ENCODE measurements around the gene CD248.
"Not testable (repeated sequence)": the region's sequence is repeated elsewhere in the genome, so short reads cannot be mapped to it uniquely, and the experiment has no call there.

DNA sequence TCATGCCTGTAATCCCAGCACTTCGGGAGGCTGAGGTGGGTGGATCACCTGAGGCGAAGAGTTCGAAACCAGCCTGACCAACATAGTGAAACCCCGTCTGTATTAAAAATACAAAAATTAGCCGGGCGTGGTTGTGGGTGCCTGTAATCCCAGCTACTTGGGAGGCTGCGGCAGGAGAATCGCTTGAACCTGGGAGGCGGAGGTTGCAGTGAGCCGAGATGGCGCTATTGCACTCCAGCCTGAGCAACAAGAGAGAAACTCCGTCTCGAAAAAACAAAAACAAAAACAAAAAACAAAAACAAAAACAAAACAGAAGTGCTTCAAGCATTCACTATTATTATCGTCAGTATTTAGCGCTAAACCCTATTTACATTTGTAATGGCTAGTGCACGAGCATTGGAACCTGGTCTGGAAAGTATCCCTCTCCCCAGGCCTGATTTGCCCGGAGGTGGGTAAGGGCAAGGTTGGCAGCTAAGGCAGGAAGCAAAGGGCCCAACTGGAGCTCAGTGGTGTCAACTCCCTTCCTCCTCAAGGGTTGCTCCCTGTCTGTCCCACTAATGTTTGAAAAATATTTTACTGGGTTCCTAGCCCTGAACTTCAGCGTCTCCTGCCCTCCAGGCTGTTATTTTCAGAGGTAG is 5.9 kb downstream of the CD248 start:
- TF ChIP-seq, protein P1, sequence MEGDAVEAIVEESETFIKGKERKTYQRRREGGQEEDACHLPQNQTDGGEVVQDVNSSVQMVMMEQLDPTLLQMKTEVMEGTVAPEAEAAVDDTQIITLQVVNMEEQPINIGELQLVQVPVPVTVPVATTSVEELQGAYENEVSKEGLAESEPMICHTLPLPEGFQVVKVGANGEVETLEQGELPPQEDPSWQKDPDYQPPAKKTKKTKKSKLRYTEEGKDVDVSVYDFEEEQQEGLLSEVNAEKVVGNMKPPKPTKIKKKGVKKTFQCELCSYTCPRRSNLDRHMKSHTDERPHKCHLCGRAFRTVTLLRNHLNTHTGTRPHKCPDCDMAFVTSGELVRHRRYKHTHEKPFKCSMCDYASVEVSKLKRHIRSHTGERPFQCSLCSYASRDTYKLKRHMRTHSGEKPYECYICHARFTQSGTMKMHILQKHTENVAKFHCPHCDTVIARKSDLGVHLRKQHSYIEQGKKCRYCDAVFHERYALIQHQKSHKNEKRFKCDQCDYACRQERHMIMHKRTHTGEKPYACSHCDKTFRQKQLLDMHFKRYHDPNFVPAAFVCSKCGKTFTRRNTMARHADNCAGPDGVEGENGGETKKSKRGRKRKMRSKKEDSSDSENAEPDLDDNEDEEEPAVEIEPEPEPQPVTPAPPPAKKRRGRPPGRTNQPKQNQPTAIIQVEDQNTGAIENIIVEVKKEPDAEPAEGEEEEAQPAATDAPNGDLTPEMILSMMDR (IDR thresholded peaks at IDR 0.05), result not testable (repeated sequence)
- TF ChIP-seq POLR2A (IDR thresholded peaks at IDR 0.05), result not testable (repeated sequence)
